Heart right ventricle (tissue), 16 donors: ENCODE data around the gene XCL2. TPM values are rescaled to one million over a fixed set of nuclear protein-coding genes. Genes with fewer than 3 reads are reported as not detected.

Experiments used
- ATAC-seq, 8 donors: fragments of 200-7000 bp; cut with Tn5 transposase; one replicate each; pipeline ENCODE4 v1.9.1; 2020; ENCODE audit warnings: mild to moderate bottlenecking in 8 of 8, moderate library complexity in 8 of 8, moderate number of reproducible peaks in 1 of 8
- DNase-seq, 2 donors: peaks; one replicate each; pipeline ENCODE4 v3.0.0-alpha.2; 2020
- H3K27ac ChIP-seq, 10 donors: fragments of 200-600 bp; sonication (generic) in 2 of 10; one replicate each; pipeline versions ENCODE4 v1.5.0 to v1.8.0; 2020 to 2022; ENCODE audit warnings: mild to moderate bottlenecking in 3 of 10
- H3K27me3 ChIP-seq, 7 donors: fragments of 200-600 bp; one replicate each; pipeline ENCODE4 v1.8.0; 2021 to 2022; ENCODE audit warnings: mild to moderate bottlenecking in 2 of 7
- H3K36me3 ChIP-seq, 9 donors: fragments of 200-600 bp; sonication (generic) in 1 of 9; one replicate each; pipeline versions ENCODE4 v1.5.0 to v1.8.0; 2020 to 2022; ENCODE audit warnings: mild to moderate bottlenecking in 2 of 9
- H3K4me1 ChIP-seq, 9 donors: fragments of 200-600 bp; sonication (generic) in 1 of 9; one replicate each; pipeline versions ENCODE4 v1.5.0 to v1.8.0; 2020 to 2022; ENCODE audit warnings: mild to moderate bottlenecking in 4 of 9
- H3K4me3 ChIP-seq, 10 donors: fragments of 200-600 bp; sonication (generic) in 2 of 10; one replicate each; pipeline versions ENCODE4 v1.5.0 to v1.8.0; 2020 to 2022; ENCODE audit warnings: mild to moderate bottlenecking in 7 of 10, moderate library complexity in 2 of 10
- H3K9me3 ChIP-seq, 11 donors: fragments of 200-600 bp in 10 of 11; sonication (generic) in 2 of 11; one replicate each; pipeline versions ENCODE4 v1.5.0 to v1.8.0; 2013 to 2022; ENCODE audit warnings: mild to moderate bottlenecking in 2 of 11, control low read depth in 1 of 11, moderate library complexity in 1 of 11
- CTCF ChIP-seq, 9 donors: fragments of 200-600 bp; sonication (generic) in 2 of 9; IDR thresholded peaks; one replicate each; pipeline versions ENCODE4 v1.5.0 to v1.8.0; 2021 to 2022; ENCODE audit warnings: antibody characterized with exemption in 9 of 9, mild to moderate bottlenecking in 5 of 9, moderate library complexity in 1 of 9
- WGBS, 2 donors: extraction: QIAGEN DNeasy Blood & Tissue Kit; methylation state at CpG; one replicate each; pipeline ENCODE4 v1.1.7; 2013; ENCODE audit warnings: inconsistent platforms in 1 of 2; 5-methylcytosine and 5-hydroxymethylcytosine counted together
- intact Hi-C, 10 donors: fragments of 100-400 bp; cut with DNase I; formaldehyde crosslinking; loops; one replicate each; pipeline versions ENCODE4 v1.11.1 to v1.14.2; 2022
- polyA plus RNA-seq, 2 donors: library from polyadenylated mRNA; stranded (reverse); fragments of 200-250 nt; gene quantifications; one replicate each; pipeline ENCODE4 v1.2.3, GENCODE V29; 2013
- total RNA-seq, 10 donors: library from RNA; stranded (reverse); fragmentation: NEBNext Ultra II Directional in 3 of 10; extraction: Animal tissue kit (Norgen Biotek cat#: 25700) in 3 of 10; gene quantifications; one replicate each; pipeline versions ENCODE4 v1.2.1 to v1.2.4, GENCODE V29; 2021 to 2023
- donor health status: Arrhythmogenic right ventricular cardiomyopathy.
- donor health status: ischemic (EF 13 %, LVEDD 7.1; RV severe dilation, severe dysfunction).
- donor health status: healthy with polysubstance abuse.
- donor health status: DM: no; HTN: yes; CAD: no.
- donor health status: DM: no; HTN: no; CAD: no.
- donor health status: ischemic (EF 25% LVEDD 6.9; RV normal size, moderate dysfunction).
- donor health status: ischemic (EF 25% LVEDD 5.7; RV mildly dilated, moderate dysfunction).
- donor health status: healthy.
- donor health status: DM: yes; HTN: yes; CAD: no.
- donor health status: Ischemic cardiomyopathy.
- donor health status: ischemic (EF 35%, LVEDD 5.7; RV mildly dilated, moderate dysfunction).
- donor health status: nonischemic (EF 11% LVEDD 7.7; RV severe dilation, severe dysfunction).
- donor health status: DM: yes; HTN: yes; CAD: no.
- donor health status: PGD.
- donor health status: ischemic (EF 29% LVEDD 5.4; RV normal size, mild dysfunction).
- donor health status: nonischemic (EF 23%, LVEDD 6.1; RV moderate dilation, normal function).

XCL2 gene
- total and polyA plus RNA-seq, 12 donors, result 0.17 to 7.5 (median 0.54) TPM; not detected in 9

GRCh38 chr1:168491527-168492164, 52.2 kb downstream of the XCL2 start:
- no peaks in the 10 kb centered on the region for H3K36me3 ChIP-seq
- H3K9me3 ChIP-seq, result peaks cover 0 to 3% (median 0%) of the 10 kb centered on the region in 11 donors
- 32 to 43% methylated on average over 1 of the region's 1 CpG for WGBS, 2 donors
- H3K4me1 ChIP-seq, result peaks cover 0 to 10% (median 0%) of the 10 kb centered on the region in 9 donors
- TF ChIP-seq CTCF (IDR thresholded peaks at IDR 0.05), result no peak
- H3K27me3 ChIP-seq, result no peaks in the 10 kb centered on the region
- ATAC-seq (no peak), DNase-seq (no peak)
- H3K4me3 ChIP-seq, result no peak overlapping the region
- intact Hi-C loops, result no loop called here
- no peak overlapping the region for H3K27ac ChIP-seq

Other genes with a start within 250 kb of the XCL2 start
- gene XCL1, start 32.6 kb upstream of the XCL2 start, total RNA-seq, result 1 to 10 TPM in 1 of 10 donors, under 1 TPM in 7, not detected in 2; 0.25 to 2.3 (median 0.41) TPM
- under 1 TPM; 0.07 to 0.22 TPM for gene XCL1, start 32.6 kb upstream of the XCL2 start, polyA plus RNA-seq
- gene DPT, start 185.2 kb upstream of the XCL2 start, total RNA-seq, result 10 to 100 TPM; 25.4 to 61.2 (median 39.3) TPM
- 10 to 100 TPM; 28.8 to 74.1 TPM for gene DPT, start 185.2 kb upstream of the XCL2 start, polyA plus RNA-seq